ENCODE results near the gene IGSF6.
"Not testable (repeated sequence)": the region's sequence is repeated elsewhere in the genome, so short reads cannot be mapped to it uniquely, and the experiment has no call there.

DNA sequence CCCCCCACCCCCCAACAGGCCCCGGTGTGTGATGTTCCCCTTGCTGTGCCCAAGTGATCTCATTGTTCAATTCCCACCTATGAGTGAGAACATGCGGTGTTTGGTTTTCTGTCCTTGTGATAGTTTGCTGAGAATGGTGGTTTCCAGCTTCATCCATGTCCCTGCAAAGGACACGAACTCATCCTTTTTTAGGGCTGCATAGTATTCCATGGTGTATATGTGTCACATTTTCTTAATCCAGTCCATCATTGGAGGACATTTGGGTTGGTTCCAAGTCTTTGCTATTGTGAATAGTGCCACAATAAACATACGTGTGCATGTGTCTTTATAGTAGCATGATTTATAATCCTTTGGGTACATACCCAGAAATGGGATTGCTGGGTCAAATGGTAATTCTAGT is 38.6 kb upstream of the IGSF6 start:
- TF ChIP-seq POLR2A (IDR thresholded peaks at IDR 0.05; ENCODE audit: low read depth, low read length); POLR2AphosphoS5 (IDR thresholded peaks at IDR 0.05; ENCODE audit: low read depth, low read length); TAF1 (IDR thresholded peaks at IDR 0.05; ENCODE audit: borderline replicate concordance, low read depth, low read length): not testable (repeated sequence)
